ENCODE data around the gene ALKAL2.

The ALKAL2 gene

DNA sequence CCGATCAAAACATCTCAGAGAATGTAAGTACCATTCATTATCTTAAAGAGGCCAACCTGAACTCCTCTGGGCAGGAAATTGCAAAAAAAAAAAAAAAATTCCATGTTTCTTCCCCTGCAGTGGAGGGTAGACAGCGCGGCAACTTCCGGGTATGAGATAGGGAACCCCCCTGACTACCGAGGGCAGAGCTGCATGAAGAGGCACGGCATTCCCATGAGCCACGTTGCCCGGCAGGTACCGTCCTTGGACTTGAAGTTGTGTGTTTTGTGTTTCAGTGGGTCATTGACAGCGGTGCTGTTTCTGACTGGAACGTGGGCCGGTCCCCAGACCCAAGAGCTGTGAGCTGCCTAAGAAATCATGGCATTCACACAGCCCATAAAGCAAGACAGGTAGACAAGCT is 16.0 kb downstream of the ALKAL2 start:
- H4K20me1 ChIP-seq (ENCODE audit: insufficient read depth, low read length) = no peaks in the 10 kb centered on the region; the same call in 1 of the 2 replicates
- H3F3A ChIP-seq (ENCODE audit: insufficient read depth, low read length) = no peaks in the 10 kb centered on the region
- no peaks in the 10 kb centered on the region for H3K9me3 ChIP-seq (ENCODE audit: low read length)
- H3K27me3 ChIP-seq (ENCODE audit: insufficient read depth, low read length) = no peaks in the 10 kb centered on the region
- H3K27ac ChIP-seq (ENCODE audit: low read depth, low read length, poor library complexity, severe bottlenecking) = no peak overlapping the region
- TF ChIP-seq EZH2 (IDR thresholded peaks at IDR 0.05; ENCODE audit: borderline replicate concordance, low read length) = no peak
- TF ChIP-seq, protein P1, sequence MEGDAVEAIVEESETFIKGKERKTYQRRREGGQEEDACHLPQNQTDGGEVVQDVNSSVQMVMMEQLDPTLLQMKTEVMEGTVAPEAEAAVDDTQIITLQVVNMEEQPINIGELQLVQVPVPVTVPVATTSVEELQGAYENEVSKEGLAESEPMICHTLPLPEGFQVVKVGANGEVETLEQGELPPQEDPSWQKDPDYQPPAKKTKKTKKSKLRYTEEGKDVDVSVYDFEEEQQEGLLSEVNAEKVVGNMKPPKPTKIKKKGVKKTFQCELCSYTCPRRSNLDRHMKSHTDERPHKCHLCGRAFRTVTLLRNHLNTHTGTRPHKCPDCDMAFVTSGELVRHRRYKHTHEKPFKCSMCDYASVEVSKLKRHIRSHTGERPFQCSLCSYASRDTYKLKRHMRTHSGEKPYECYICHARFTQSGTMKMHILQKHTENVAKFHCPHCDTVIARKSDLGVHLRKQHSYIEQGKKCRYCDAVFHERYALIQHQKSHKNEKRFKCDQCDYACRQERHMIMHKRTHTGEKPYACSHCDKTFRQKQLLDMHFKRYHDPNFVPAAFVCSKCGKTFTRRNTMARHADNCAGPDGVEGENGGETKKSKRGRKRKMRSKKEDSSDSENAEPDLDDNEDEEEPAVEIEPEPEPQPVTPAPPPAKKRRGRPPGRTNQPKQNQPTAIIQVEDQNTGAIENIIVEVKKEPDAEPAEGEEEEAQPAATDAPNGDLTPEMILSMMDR (IDR thresholded peaks at IDR 0.05; ENCODE audit: low read length) = no peak
- H3K4me1 ChIP-seq (ENCODE audit: insufficient read depth, low read length, severe bottlenecking) = peaks cover 37% of the 10 kb centered on the region
- H3K9me2 ChIP-seq (ENCODE audit: low read depth, low read length) = no peaks in the 10 kb centered on the region
- H3K9ac ChIP-seq (ENCODE audit: low read length) = no peak overlapping the region
- peaks cover 78% of the 10 kb centered on the region for H3K36me3 ChIP-seq (ENCODE audit: insufficient read depth, low read length)
- no peak overlapping the region for H3K4me3 ChIP-seq (ENCODE audit: low read depth, low read length, poor library complexity, severe bottlenecking)
- H3K4me2 ChIP-seq (ENCODE audit: low read length) = no peak overlapping the region
- no peak overlapping the region for H2AFZ ChIP-seq (ENCODE audit: low read length)
- peaks cover 83% of the 10 kb centered on the region for H3K79me2 ChIP-seq (ENCODE audit: insufficient read depth, low read length)

DNA sequence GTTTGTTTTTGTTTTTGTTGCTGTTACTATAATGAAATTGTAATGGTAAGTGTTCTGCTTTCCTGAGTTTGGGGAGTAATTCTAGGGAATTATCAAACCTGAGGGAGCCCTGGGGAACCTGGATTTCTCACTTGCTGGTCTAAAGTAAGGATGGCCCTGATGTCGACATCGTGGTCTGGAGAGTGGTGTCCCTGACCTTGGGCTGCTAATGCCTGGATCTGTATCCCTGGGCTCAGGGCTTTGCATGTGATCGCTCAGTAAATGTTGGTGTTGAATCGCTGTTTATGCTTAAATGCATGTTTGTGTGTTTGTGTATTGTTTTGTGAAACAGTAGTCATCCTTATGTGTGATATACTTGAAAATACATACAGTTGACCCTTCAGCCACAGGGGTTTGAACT is 17.0 kb downstream of the ALKAL2 start:
- Histone ChIP-seq H3K4me1 (ENCODE audit: insufficient read depth, low read length, severe bottlenecking) (peaks cover 47% of the 10 kb centered on the region), H3K9me3 (ENCODE audit: low read length) (no peaks in the 10 kb centered on the region), H3K9ac (ENCODE audit: low read length) (no peak overlapping the region), H3K36me3 (ENCODE audit: insufficient read depth, low read length) (peaks cover 77% of the 10 kb centered on the region), H3K79me2 (ENCODE audit: insufficient read depth, low read length) (peaks cover 93% of the 10 kb centered on the region), H3K27me3 (ENCODE audit: insufficient read depth, low read length) (no peaks in the 10 kb centered on the region), H3K4me2 (ENCODE audit: low read length) (no peak overlapping the region), H3K9me2 (ENCODE audit: low read depth, low read length) (no peaks in the 10 kb centered on the region), H4K20me1 (ENCODE audit: insufficient read depth, low read length) (no peaks in the 10 kb centered on the region), H2AFZ (ENCODE audit: low read length) (no peak overlapping the region), H3F3A (ENCODE audit: insufficient read depth, low read length) (no peaks in the 10 kb centered on the region), H3K27ac (ENCODE audit: low read depth, low read length, poor library complexity, severe bottlenecking) (no peak overlapping the region), H3K4me3 (ENCODE audit: low read depth, low read length, poor library complexity, severe bottlenecking) (no peak overlapping the region)
- TF ChIP-seq, protein P1 (IDR thresholded peaks at IDR 0.05; ENCODE audit: low read length) = no peak
- no peak for TF ChIP-seq EZH2 (IDR thresholded peaks at IDR 0.05; ENCODE audit: borderline replicate concordance, low read length)

DNA sequence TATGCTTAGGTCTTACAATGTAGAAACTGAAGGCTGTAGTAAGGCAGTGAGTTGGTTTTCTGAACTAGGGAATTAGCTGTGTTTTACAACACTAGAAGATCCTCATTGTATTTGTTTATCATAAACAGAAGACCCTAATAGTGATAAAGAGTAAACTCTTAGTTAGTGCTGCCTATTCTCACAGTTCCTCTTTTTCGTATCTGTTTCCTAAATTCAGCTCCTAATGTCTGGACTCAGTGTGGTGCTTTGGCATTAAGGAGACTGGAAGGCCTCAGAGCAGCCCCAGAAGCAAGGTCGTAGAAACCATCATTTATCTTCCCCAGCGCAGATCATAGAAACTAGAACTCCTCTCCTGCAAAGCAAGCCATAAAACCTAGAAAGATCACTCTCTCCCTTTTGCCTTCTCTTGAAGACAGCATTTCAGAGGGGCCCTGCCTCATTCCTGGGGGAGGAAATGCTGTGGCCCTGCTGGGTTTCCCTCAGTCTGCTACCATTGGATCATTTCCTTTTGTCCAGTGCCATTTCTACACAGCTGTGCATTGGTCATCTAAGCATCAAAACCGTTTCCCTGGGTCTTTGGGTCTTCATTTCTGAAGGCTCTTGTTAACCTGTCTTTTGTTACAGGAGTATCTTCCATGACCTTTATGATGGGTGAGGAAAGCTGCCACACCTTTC is 18.4 kb downstream of the ALKAL2 start:
- Histone ChIP-seq H3K27ac (ENCODE audit: low read depth, low read length, poor library complexity, severe bottlenecking) (no peak overlapping the region), H3F3A (ENCODE audit: insufficient read depth, low read length) (no peaks in the 10 kb centered on the region), H3K79me2 (ENCODE audit: insufficient read depth, low read length) (peaks cover 96% of the 10 kb centered on the region), H3K4me3 (ENCODE audit: low read depth, low read length, poor library complexity, severe bottlenecking) (no peak overlapping the region), H3K4me2 (ENCODE audit: low read length) (no peak overlapping the region; the same call in 1 of the 2 replicates), H3K4me1 (ENCODE audit: insufficient read depth, low read length, severe bottlenecking) (peaks cover 53% of the 10 kb centered on the region), H3K27me3 (ENCODE audit: insufficient read depth, low read length) (no peaks in the 10 kb centered on the region), H4K20me1 (ENCODE audit: insufficient read depth, low read length) (no peaks in the 10 kb centered on the region), H2AFZ (ENCODE audit: low read length) (no peak overlapping the region), H3K9ac (ENCODE audit: low read length) (no peak overlapping the region), H3K36me3 (ENCODE audit: insufficient read depth, low read length) (peaks cover 63% of the 10 kb centered on the region), H3K9me2 (ENCODE audit: low read depth, low read length) (no peaks in the 10 kb centered on the region), H3K9me3 (ENCODE audit: low read length) (no peaks in the 10 kb centered on the region)
- TF ChIP-seq, protein P1 (IDR thresholded peaks at IDR 0.05; ENCODE audit: low read length) = no peak
- TF ChIP-seq EZH2 (IDR thresholded peaks at IDR 0.05; ENCODE audit: borderline replicate concordance, low read length) = no peak

Measured in OCI-LY1 (cell line).